GM19238 (cell line): ENCODE data around the gene MAD1L1.

Experiments used
- DNase-seq: peaks from one replicate; pipeline ENCODE4 v3.0.0; 2011; ENCODE audit warnings: low spot score; ENCODE audit not compliant: insufficient read length

The MAD1L1 gene

DNA sequence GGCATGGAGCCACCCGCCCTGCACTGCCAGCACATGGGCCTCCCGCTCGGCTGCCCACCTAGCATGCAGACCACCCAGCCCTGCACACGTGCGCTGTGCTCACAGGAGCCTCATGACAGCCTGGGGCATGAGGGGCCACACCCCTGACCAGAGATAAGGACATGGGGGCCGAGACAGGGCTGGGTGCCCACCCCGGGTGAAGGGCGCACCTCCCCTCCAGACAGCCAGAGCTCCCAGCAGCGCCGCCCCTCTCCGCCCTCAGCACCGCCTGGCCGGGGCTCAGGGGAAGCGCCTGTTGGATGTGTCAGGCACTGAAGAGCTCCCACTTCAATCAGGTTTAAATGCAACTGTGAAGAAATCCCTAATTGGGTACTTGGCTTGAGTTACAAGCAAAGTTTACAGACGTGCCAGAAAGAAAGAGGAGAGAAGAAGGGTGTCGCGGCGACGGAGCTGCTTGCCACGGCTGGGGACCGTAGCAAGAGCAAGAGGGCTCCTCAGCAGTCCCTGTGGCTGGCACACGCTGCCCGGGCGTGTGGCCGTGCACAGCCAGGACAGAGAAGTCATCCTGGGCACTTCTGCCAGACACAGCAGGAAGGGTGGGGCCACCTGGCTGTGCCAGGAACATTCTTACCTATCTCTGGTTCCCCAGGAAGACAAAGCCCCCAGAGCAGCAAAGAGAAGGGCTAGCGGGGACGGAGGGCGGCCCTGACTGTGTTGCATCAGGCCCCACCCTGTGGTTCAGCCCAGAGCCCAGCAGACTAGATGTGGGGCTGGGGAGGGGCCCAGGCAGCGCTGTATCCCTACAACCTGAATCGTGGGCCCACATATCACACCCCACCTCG lies 315.3 kb downstream of the MAD1L1 start:
- no peak for DNase-seq

DNA sequence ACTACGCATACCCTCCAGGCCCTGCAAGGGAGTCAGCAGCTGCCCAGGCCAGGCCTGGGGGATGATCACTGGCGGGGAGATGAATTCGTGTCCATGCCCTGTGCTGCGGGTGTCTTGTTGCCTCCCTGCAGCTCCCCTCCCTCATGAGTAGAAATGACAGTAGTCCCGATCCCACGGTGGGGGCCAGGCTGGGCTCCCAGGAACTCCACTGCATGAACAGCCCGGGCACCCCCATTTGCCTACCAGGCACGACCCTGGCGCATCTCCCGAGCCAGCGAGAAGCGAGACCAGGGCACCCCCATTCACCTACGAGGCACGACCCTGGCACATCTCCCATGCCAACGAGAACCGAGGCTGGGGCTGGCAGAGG lies 316.2 kb downstream of the MAD1L1 start:
- DNase-seq = no peak

DNA sequence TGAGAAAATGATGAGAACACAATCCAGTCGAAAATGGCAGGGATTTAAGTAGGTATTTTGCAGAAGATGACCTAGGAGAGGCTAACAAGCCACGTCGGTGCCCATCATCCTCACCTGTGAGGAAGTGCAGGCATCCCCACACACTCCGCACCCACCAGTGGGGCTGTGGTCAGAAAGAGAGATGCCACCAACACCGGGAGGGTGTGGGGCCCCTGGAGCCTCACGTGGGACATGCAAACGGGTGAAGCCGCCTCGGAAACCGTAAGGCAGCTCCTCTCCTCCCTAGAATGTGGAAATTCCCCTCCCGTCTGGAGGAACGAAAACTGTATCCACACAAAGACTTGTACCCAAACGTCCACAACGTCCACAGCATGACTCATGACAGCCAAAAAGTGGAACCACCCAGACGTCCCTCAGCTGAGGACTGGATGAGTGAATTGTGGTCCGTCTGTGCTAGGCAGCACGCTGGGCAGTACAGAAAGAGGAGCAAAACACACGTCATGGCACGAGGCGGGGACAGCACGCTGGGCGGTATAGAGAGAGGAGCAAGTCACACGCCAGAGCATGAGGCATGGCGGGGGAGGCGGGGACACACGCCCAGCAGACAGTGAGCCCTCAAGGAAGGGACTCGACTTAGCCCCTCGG lies 316.7 kb downstream of the MAD1L1 start:
- no peak for DNase-seq

DNA sequence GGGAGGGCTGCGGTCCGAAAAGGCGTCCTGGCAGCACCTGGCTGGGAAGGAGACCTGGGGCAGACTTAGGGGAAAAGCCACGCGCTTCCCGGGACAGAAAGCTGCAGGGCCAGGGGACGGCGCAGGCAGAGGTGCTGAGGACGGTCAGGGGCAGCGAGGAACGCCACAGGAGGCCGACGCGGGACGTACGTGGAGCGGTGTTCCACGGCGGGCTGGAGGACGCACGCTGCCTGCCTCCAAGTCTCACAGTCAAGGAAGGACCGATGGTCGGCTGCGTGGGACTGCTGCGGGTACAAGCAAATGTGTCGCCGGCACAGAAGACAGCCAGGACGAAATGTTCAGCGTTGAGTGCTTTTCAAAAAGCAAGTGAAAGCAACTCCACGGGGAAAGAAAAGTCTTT lies 317.4 kb downstream of the MAD1L1 start:
- no peak for DNase-seq

DNA sequence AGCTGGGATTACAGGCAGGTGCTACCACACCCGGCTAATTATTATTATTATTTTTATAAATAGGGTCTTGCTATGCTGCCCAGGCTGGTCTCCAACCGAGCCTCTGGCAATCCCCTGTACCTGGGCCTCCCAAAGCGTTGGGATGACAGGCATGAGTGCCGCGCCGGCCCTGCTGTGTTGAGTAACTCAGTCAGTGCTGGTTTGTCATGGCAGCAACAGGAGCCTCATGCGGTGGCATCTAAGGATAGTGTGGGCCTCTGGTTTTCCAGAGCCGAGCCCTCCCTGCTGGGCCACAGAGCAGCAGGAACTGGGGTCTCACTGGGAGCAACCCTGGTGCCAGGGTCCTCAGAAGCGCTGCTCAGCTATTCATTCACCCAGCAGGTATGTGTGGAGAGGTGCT lies 318.0 kb downstream of the MAD1L1 start:
- no peak for DNase-seq

DNA sequence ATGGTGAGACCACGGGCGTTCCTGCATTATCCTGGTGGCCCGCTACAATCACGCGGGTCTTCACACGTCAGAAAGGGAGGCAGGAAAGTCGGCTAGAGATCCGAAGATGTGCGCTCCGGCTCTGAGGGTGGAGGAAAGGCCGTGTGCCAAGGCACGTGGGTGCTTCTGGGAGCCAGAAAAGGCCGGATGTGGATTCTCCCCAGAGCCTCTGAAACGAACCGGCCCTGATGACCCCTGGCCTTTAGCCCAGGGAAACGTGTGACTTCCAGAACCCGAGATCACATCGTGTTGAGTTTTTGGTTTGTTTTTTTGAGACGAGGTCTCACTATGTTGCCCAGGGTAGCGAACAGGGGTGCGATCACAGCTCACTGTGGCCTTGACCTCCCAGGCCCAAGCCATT lies 318.4 kb downstream of the MAD1L1 start:
- no peak for DNase-seq

DNA sequence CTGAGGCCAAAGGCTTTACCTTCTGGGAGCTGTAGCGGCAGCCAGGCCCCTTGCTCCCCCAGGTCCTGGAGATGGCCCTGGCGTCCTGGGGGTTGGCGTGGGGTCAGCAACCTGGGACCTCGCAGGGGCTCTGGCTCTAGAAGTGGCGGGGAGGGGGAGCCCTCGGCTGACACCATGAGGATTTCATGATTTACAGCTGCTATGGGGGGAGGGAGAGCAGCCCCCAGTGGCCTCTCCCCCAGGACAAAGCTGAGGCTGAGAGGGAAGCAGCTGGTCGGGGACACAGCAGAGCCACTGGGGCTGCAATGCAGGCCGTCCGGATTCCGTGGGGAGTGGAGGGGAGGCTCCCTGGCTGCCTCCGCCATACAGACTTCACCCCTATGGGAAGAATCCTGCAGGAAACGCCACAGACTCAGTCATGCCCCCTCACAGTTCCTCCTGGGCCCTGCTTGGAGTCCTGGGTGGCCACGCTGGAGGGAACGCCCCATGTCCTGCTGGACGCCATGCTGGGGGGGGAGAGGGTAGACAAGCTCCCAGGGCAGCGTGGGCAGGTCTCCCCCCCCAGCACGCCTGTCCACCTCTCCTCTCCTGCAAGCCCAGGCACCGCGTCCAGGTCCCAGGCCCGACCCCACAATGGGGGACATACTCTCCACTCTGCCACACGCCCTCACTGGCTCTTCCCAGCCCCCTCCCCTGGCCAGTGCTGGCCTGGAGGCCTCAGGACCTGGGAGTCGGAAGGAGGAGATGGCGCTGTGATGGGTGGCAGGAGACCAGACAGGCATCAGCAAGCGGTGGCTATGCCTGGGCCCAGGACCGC lies 319.1 kb downstream of the MAD1L1 start:
- no peak for DNase-seq

DNA sequence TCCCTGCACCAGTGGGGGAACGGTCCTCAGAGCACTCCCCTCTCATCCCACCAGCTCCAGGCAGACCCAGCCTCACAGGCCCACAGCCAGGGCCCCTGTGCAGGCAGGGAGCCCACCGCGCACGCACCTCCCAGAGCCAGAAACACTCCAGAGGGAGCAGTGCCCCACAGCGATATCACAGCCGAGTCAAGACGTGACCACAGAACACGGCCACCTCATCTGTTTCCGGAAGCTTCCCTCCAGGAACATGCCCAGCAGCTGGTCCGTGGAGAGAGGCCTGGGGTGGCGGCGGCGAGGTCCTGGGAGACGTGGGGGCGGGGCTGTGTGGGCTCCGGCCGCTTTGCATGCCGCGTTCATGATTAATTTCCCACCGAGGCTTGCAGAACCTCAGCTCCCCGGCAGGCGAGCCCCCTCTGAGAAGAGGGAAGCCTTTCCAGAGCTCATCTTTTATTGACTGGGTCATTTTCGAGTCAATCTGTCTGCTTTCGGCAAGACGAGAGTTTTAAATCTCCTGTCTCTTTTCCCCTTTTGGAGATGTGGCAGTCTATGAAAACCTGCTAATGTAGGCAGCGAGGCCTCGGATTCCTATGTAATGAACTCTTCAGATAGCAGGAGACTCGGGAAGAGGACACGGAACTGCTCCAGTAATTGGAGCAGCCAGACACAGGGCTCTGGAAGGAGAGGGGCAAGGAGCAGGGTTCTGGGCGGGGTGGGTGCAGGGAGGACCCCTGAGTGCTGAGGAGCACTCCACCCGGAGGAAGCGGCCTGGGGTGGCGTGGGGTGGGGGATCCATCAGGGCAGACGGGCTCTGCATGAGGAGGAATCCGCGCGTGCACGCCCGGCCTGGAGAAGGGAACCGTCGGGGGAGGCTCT lies 319.9 kb downstream of the MAD1L1 start:
- DNase-seq = no peak

DNA sequence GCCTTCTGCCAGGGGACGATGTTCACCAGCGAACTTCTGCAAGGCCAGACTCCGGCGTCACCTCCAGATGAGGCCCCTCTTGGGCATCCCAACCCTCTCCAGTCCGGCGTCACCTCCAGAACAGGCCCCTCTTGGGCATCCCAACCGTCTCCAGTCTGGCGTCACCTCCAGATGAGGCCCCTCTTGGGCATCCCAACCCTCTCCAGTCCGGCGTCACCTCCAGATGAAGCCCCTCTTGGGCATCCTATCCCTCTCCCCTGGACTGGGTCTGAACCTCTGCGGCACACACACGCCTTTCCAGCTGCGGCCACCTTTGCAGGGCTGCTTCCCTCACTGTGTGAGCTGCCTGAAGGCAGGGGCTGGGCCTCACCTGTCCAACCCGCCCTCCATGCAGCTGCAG lies 321.2 kb downstream of the MAD1L1 start:
- DNase-seq = no peak

DNA sequence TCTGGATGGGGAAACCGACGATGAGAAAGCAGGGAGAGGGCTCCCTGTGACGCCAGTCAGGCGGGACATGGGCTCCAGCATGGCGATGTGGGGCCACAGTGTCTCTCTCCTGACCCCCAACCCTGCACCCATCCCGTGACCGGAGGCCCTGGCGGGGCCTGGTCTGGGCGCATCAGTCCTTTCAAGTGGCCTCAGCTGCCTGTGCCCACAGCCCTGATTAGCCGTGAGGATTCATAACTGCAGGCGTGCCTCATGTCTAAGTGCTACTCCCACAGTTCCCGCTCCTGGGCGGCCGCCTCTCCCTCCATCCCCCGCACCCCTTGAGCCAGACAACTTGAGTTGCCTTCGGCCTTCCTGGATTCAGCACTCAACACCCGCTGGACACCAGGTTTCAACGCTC lies 321.9 kb downstream of the MAD1L1 start:
- no peak for DNase-seq

DNA sequence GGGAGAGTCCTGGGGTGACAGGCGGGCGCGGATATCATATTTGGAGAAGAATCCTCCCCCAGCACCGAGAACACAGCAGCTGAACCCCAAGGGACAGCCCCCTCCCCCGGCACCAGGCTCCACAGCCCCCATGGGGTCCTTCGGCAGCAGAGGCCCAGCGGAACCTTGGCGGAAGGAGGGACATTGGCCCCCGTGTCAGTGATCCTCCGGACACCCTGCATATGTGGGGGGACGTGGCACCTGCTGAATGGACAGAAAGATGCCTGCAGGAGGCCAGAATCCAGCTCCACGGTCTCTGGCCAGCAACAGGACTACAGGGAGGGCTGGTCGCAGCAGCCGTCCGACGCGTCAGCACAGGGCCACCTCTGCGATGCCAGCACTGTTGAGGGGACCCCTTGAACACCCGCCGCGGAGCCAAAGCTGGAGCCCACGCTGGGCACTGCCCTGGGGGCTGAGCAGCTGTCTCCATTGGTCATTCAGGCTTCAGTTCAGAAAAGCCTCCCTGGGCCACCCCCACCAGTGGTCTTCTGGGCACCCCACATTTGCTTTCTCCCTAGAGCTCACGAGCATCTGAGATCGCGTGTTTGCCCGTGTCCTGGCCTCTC lies 322.6 kb downstream of the MAD1L1 start:
- no peak for DNase-seq

DNA sequence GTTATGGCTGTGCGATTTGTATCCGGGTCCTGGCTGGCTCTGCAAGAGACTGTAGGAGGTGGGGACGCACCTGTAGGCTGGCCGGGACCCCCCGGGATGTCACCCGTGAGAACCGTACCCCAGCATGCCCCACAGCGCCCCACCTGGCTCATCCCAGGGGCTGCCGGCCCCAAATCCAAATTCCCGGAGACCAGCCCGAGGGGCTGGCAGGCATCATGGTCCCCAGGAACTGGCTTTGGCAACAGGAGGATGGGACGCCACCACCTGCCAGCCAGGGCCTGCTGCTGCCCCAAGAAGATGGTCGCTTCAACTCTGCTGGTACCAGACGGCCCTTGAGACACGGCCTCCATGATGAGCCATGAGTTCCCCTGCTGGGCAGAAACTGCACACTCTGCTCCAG lies 323.3 kb downstream of the MAD1L1 start:
- DNase-seq = no peak

DNA sequence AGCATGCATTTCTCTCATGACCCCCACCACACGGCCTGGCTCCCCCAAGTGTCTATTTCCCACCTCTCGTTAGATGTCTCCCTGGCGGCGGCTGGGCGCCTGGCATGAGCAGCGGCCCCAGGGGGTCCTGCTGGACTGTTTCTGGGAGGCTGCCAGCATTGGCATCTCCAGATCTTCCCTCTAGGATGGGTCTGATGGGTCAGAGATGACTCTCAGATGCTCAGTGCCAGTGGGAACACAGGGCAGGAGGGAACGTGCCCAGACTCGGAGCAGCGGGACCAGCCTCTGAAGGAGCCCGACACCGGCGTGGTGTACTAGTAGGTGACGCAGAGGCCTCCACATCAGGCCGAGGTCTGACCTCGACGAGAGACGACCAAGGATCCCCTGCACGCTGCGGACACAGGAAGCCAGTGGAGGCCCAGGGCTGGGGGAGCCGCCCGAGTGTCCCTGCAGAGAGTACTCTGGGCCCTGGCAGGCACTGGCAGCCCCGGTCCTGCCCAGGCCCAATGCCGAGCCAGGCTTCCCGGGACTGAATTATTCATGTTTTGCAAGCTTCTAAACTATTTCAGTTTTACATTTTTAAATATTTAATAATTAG lies 323.8 kb downstream of the MAD1L1 start:
- DNase-seq = no peak

DNA sequence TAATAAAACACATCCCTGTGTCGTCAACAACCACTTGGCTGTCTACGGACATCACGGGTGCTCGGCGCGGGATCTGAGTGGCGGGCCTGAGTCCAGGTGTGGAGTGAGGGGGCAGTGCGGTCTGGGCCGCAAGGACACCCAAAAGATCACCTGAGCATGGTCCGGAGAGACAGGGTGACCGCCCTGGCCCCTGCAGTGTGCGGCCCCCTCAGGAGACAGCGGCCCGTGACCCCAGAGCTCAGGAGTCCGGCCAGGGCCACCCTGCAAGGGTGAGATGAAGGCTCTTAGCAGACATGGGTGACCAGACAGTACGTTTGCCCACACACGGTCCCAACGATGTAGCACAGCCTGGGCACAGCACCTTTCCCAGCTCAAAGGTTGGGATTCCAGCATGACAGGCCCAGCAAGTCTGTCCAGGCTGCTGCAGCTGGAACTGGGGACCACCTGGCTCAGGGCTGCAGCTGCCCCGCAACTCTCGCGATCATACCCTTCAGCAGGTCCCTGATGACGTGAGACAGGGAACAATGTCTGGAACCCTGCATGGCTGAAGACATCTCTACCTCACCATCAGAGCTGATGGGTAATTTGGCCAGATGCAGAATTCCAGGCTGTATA lies 324.9 kb downstream of the MAD1L1 start:
- no peak for DNase-seq

DNA sequence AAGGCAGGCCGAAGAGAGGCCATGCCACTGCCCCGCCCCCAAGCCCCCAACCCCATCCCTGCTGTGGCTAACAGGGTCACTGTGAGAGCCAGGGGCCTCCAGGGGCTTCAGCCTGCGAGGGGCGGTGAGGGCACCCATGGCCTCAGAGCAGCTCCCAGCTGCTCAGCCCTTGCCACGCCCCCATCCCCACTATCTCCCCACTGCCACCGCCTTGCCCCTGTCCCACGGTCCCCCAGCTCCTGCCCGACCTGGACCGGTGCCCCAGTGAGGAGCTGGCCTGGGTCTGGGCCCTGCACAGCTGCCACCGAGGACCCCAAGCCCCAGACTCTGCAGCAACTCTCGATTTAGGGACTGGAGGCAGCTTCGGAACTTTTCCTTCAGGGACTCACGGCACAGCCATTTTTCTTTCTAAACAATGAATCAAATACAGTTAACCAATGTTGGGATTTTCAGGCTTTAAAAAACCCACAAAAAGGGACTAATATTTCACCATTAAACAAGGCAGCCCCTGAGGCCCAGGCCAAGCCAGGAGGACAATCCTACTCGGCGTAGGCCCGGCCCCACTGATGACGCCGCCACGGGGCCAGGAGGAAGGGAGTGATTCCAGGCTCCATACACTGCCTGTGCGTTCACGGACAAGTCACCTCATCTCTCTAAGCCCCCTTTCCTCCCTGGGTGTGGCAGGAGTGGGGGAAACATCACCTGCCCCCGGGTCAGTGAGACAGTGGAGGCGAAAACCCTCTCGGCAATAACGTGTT lies 325.6 kb downstream of the MAD1L1 start:
- DNase-seq = no peak

DNA sequence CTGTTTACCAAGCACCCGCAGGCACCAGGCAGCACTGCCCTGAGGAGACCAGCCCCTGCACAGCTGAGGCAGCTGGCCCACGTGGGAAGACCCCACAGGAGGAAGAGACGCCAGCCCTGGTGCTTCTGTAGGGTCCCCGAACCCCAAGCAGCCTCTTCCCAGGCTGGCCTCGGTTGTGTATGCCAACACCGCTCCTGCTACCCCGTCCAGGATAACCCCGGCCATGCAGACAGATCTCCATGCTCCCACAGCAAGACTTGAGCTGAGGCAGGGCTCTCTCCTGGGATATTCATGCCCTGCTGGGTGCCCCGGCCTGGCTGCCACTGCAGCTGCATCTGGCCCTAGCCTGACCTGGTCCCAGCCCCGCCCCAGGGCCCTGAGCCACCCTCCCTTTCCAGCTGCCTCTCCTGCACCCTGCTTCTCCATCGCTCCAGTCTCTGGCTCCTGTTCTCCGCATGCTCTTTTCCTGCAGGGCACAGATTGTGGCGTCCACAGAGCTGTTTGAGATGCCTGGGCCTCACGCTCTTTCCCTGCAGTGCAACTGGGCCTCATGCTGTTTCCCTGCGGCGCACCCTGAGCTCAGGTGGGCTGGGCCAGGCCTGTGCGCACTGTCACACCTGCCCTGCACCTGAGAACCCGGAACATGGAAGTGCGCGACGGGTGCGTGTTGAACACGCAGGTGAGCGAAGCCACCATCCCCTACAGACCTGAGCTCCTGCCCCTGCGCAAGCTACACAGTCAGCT lies 326.5 kb downstream of the MAD1L1 start:
- no peak for DNase-seq

DNA sequence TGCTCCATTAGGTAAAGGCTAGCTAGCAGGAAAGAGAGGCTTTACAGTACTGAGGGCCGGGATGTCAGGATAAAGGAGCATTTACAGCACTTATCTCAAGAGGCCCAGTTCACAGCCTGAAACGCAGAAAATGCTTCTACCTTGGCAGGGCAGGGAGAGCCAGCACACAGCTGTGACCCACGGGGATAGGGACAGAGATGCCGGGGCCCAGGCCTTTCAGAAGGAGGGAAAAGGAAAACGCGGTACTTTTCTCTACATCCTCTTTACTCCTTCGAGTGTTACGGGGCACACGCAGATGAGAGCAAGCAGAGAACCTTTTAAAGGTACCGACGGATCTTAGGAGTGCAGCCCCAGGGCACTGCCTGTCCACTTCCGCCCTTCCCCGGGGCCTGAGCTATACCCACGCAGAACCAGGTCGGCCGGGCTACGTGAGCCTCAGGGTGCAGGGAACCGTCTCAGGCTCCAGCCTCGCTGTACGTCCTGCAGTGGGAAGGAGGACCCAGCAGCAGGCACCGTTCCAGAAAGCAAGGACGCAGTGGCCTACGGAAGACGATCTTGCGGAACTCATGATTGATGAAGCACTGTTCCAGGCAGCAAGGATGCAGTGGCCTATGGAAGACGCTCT lies 330.4 kb downstream of the MAD1L1 start:
- DNase-seq = no peak
